Stimulated activated CD4-positive, alpha-beta T cell treated with anti-CD3 and anti-CD28 coated beads, Interleukin-4, amount 100 ng/mL, for 1 hour (primary cell): ENCODE measurements around the gene SULF2.

ENCODE experiments used
- DNase-seq: peaks from one replicate; pipeline ENCODE4 v3.0.0-alpha.2; 2020

The SULF2 gene

DNA sequence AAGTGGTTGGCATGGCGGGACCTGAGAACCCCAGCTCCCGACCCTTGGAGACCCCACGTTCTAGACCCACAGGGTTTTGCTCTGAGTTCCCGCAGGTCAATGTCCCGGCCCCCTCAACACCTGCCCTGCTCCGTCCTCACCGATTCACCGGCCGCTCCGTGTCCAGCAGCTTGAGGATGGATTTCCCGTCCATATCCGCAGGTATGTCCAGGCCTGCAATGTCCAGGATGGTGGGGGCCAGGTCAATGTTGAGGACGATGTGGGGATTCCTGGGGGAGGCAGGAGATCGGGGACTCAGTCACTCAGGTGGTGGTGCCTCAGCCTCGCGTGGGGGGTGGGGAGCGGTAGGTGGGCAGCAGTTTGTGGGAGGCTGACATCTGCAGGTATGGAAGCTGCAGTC is 106.7 kb downstream of the SULF2 start:
- no peak for DNase-seq

DNA sequence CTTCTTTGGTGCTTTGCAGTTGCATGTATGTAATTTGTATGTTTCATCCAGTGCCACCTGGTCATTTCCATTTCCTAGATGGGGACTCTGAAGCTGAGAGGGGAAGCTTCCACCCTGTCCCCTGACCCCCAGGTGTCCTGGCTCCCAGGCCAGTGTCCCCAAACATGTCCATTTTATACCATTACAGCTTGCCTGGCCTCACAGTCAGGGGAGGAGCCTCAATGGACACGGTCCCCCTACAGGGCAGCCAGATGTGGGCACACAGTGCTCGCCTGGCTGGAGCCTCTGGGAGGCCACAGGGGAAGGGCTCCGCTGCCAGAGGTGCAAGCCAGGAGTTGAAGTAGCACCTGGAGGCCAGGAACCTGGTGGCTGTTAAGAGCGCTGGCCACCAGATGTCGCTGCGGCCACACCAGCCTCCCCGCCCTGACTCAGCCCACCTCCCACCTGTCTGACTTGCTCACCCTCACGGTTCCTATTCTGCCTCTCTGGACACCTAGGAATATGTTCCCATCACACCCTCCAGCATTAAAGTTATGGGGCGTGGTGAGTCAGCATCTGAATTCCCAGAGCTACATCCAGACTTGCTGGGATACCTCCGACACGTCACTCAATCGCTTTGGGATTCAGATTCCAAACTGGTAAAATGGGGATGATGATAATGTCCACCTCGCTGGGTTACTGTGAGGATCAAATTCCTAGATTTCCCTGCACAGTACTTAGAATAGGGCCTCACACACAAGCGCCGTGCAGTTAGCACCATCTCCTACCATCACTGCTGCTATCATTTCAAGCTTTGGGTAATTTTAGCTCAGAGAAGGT is 107.4 kb downstream of the SULF2 start:
- peak; percentile 69 for DNase-seq

DNA sequence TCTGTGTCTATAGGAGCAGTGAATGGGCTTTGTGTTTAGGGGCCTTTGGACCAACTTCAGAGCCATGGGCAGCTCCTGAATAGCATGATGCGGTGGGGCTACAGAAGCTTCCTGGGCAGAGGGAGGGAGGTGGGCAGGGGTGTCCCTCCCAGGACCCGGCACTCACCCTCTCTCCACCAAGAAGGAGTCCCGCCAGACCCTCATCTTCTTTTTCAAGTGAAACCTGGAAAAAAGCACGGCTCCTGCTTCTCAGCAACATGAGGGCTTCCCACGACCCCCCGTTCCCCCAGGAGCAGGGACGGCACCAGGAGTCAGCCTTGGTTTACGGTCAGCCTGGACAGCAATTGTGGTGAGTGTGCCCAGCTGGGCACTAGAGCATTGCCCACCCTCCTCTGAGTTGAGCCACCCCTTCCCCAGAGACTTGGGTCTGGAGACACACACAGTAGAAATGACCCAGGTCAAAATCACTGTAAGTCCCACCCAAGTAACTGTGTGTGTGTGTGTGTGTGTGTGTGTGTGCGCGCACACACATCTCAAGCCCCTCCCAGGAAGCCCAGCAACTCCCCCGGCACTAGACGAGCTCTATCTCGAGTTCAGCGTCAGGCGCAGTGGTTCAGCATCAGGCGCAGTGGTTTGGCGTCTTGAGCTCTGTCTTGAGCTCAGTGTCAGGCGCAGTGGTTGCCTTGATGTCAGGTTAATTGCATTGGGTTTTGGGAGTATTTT is 108.2 kb downstream of the SULF2 start:
- DNase-seq, result no peak

DNA sequence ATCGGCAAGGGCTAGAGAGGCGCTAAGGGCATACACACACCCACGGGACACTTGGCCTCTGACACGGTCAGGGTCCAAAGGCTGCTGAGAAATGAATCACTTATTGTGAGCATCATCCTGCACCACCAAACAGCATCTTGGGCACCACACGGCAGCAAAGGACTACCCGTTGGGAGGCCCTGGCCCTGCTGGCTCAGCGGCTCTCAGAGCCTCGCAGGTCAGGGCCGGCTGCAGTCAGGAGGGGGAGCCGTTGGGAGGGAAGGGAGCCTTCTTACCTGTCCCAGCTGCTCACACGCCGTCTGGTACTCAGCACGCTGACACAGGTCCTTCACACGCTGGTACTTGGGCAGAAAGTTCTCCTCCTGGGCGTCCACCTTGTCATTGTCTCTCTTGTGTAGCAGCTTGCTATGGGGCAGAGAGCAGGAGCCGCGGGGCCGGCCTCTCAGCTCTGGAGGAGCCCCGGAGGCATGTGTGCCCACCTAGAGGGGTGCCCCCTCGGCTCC is 109.0 kb downstream of the SULF2 start:
- DNase-seq, result no peak

DNA sequence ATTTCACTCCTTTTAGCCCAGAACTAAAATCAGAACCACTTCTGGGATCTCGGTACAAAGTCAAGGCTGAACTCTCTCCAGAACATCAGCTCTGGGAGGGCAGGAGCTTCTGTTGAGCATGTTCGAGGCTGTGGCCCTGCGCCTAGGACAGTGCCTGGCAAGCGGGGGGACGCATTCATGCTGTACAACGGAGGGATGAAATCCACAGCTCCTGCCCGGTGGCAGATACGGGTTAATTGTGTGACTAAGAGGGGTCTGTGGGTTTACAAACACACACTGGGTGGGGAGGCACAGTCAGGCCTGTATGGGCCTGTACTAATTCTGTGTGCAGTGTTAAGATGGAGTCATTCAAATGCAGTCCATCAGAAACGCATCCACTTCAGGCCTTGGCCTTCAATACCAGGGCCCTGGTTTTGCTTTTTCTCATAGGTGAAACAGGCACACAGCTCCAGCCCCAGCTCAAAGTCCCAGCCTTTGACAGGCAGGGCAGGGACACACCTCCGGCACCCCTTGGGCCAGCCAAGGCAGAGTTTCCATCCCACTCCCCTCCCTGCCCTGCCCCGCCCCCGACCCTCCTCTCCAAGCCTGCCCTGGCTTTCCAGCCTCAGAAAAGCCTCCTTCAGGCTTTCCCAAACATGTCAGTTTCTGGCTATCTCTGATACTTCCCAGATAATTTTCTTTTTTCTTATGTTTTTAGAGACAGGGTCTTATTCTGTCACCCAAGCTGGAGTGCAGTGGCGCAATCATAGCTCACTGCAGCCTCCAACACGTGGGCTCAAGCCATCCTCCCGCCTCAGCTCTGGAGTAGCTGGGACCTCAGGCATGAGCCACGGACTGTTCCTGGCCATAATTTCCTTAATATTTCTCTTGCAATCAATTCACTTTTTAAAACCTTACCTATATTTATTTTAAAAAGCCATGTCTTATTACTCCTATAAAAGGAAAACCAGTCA is 109.8 kb downstream of the SULF2 start:
- no peak for DNase-seq

DNA sequence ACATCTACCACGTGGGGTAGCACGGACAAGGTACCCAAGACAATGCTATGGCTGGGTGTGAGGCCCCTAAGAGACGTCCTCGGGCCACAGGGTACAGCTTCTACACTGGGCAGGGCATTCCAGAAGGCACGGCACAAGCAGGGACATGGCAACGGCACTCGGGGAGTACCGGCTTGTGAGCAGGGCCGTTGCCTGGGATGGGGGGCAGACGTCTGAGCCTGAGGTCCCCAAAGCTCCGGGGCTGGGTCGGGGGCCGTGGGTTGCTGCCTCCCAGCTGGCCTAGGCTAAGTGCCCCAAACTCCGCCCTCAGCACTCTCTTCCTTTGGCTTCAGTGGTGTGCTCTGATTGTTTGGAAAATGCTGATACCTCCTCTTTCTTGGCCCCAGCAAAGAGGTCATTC is 110.6 kb downstream of the SULF2 start:
- no peak for DNase-seq

DNA sequence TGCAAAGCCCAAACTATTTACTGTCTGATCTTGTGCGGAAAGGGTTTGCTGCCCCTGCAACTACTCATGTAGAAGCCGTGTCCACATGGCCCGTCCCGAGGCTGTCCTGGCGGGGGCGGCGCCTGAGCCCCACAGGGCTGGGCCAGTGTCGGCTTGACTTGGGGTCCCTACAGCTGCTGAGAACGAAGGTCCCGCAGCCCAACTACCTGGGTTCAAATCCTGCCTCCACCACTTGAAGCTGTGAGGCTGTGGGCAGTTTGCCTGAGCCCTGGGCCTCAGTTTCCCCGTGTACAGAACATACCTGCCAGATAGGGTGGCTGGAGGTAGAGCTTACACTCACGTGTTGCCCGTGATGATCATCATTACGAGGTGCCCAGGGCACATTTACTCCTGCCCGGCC is 111.1 kb downstream of the SULF2 start:
- no peak for DNase-seq

DNA sequence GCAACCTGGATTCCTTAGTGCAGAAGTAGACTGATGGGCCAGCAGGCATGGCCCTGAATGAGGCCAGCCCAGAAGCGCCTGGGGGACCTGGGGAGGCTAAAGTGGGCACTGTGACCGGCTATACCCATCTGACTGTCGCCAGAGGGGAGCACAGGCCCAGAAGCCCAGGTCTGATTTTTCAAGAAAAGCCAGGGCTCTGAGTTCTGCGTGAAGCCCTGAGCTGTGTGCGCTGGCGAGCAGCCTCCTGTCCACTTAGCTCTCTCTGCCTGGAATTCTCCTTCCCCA is 111.7 kb downstream of the SULF2 start:
- DNase-seq, result no peak

DNA sequence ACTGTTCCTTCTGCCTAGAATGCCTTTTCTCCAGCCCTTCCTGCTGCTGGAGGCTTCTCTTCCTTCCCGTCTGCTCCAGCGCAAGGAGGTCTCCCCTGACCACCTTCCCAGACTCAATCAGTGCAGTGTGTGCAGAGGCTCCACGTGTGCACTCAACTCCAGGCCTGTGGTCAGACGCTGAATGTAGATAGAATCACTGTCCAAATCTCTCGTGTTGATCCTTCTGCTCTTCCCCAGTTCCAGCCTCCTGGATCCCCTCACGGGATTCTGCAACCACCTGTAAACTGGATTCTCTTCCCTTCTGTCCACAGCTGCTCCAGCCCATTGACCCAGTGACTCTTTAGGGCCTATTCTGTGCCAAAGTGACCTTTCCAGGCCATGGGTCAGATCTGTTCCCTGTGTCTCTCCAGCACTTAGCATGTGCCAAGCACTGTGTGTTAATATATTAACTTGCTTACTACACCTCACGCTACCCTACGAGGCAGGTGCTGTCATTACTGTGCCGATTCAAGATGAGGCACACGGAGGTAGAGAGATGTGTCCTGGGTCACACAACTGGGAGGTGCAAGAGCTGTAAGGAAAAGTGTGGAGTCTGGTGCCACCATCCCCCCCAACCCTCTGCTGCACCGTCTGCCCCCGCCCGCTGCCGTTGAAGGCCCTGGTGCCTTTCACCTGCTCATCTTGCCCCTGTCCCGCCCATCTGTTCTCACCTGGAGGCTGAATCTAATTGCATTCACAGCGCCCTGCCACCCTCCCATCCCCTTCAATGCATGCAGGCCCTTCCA is 112.2 kb downstream of the SULF2 start:
- no peak for DNase-seq

DNA sequence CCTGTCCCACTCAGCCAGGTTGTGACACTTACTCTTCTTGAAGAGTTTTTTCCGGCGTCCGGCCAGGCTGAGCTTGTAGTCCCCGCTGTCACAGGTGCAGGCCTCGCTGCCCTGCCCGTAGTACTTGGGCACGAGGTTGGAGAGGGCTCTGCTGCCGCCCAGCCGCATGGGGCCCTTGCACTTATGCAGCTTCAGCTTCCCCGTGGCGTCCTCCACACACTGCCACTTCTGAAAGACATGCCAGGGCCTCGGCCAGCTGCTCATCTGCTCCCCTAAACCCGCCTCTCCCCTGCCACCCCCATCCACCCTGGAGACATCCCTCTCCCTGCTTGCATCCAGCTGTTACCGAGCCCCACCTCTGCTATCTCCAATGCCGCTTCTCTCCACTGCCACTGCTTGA is 113.1 kb downstream of the SULF2 start:
- DNase-seq, result no peak

DNA sequence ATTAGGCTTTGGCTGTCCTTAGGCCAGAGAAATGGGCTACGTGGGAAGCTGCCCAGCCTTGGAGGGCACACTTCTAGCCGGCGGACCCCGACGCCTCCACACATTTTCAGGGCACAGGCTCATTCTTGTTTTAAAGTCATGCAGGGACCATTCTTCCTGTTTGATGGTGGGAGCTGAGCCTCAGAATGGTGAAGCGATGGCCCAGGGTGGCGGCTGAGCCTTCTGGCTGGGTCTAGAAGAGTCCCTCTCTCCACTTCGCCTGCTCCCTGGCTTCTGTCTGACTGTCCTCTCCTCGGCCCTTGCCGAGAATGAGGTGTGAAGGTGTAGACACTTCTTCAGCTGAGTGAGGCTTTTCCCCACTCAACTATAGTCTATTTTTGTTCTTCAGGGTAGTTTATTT is 114.4 kb downstream of the SULF2 start:
- DNase-seq, result no peak

DNA sequence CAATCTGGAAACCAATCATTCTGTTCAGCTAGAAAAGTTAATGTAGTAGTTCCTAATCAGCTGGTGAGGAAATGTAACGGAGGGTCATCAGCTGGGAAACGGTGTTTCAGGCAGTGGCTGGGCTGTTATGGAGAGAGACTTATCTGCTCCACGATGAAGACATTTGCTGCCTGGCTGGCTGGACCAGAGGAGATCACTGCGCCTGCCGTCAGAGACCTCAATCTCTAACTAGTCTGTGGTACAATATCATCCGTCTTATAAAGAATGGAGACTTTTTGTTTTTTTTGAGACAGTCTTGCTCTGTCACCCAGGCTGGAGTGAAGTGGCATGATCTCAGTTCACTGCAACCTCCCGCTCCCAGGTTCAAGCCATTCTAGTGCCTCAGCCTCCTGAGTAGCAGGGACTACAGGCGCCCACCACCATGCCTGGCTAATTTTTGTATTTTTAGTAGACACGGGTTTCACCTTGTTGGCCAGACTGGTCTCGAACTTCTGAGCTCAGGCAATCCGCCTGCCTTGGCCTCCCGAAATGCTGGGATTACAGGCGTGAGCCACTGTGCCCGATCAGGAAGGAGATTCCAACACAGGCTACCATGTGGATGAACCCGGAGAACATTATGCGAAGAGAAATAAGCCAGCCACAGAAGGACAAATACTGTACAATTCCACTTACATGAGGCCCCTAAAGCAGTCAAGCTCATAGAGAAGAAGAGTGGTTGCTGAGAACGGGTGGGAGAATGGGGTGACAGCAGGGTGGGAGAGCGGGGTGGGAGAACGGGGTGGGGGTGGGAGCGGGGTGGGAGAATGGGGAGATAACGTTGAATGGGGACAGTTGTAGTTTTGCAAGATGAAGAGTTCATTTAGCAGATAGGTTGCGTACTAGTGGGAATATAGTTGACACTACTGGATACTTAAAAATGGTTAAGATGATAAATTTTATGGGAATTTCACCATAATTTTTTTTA is 115.1 kb downstream of the SULF2 start:
- DNase-seq, result no peak

DNA sequence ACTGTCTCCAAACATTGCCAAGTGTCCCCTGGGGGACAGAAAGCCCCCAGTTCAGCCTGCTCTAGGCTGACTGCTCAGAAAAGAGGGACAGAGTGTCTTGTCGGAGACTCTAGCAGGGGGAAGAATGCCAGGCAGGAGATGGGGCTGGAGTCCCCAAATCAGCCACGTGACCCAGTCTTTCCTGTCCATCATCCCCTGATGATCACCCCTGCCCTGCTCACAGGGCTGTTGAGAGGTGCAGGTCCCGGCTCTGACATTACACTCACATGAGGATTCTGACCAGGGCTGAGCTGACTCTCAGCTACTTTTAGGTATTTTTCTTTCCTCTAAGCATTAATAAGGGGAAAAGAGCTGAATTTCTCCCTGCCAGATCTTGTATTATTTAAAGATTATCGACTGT is 115.8 kb downstream of the SULF2 start:
- no peak for DNase-seq

DNA sequence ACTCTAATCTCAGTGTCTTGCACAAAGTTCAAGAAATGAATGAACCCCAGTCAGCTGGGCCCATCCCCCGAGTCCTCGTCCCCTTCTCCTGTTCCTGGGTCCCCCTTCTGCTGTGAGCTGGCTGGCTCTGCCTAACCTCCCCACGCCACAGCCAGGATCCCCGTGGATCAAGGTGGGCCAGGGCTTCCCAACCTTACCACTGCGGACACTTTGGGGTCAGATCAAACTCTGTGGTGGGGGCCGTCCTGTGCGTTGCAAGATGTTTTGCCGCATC is 116.2 kb downstream of the SULF2 start:
- DNase-seq, result no peak

DNA sequence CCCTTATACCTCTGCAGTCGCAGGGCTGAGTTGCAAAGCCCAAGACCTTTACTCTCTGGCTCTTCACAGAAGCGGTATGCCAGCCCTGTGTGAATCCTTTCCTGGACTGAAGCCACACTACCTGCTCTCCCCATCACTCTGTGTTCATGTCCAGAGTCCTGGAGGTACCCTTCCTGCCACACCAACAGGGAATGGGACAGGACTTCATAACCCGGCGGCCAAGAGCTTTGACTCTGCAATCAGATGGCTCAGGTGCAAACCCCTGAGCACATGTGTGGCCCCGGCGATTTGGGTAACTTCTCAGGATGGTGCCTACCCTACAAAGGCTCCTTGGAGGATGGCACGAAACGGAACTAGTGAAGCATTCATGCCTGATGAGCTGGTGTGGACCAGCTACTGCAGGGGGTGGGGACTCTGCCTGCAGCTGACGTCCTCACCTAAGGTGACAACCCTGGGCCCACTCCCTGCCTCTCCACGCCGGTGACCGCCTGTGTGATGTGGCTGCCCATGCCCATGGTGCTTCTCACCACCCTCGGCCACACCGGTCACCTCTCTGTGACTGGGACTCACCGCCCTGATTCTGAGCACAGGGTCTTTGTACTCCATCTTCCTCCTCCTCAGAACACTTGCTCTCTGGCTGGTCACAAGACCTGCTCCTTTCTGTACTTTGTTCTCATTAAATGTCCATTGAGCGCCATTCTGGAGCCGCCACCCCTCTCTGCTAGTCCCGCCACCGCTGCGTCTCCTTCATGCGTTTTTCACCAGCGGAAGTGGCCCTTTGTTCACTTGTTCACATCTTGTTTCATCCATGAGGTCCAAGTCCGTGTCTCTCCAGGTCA is 116.7 kb downstream of the SULF2 start:
- no peak for DNase-seq

DNA sequence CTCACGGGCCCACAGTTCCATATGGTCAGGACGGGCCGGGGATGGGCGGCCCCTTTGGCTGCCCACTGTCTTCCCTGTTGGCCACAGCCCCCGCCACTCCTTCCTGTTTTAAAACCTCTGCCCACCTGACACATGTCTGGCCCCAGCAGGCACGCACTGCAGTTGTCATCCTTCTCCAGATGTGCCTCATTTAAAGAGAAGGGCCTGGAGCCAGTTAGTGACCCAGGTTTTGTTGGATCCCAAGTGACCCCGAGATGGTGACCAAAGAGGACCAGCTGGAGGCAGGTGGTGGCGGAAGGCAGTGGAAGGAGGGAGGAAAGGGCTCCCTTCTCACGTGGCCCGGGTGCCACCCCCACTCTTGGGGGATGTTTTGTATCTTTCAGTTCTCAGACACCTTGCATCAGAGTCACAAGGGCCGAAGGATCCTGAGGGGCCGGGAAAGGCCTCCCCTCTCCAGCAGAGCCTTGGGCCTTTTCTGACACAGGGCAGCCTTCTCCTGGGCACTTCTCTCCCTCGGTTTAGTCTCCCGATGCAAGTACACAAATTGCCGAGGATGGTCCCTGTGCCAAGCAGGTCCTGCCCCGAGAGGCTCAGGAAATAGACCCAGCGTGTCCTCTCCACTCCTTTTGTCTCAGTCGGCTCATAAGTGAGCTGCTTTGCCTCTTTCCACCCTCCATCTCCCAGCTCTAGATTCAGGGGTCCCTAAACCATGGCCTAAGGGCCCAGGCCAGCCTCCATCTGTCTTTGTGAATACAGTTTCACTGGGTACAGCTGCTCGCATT is 117.6 kb downstream of the SULF2 start:
- DNase-seq, result no peak

DNA sequence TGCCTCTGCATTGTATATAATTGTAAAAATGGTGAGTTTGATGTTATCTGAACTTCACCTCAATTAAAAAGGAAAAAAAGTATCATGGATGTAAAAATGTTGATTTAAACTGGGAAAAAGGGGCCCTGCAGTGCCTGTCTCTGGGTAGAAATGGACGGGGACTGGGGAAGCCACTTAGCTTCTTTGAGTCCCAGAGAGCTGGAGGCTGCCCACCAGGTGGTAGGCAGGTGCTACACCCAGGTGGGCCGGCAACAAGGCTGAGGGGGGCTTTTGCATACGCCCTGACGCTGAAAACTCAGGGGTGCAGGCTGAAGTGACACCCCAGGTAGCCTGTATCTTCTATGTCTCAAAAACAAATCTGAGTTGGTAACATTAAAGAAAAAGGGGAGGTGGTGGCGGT is 118.2 kb downstream of the SULF2 start:
- DNase-seq, result no peak

DNA sequence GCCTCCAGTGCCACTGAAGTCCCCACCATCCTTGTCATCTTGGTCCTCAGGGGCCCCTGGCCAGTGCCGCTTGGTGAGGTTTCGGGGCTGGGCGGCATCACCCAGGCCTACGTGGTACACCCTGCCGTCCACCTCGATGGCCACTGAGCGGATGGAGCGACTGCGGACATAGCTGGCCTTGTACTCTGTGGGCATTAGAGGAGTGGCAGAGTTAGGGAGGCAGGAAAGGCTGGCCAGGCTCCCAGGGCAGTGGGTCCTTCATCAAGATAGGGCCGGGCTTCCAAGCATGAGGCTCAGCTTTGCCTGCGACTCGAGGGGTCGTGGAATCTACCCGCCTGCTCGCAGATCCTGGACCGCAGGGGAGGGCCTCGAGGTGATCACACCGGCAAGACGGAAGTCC is 119.0 kb downstream of the SULF2 start:
- DNase-seq, result no peak

DNA sequence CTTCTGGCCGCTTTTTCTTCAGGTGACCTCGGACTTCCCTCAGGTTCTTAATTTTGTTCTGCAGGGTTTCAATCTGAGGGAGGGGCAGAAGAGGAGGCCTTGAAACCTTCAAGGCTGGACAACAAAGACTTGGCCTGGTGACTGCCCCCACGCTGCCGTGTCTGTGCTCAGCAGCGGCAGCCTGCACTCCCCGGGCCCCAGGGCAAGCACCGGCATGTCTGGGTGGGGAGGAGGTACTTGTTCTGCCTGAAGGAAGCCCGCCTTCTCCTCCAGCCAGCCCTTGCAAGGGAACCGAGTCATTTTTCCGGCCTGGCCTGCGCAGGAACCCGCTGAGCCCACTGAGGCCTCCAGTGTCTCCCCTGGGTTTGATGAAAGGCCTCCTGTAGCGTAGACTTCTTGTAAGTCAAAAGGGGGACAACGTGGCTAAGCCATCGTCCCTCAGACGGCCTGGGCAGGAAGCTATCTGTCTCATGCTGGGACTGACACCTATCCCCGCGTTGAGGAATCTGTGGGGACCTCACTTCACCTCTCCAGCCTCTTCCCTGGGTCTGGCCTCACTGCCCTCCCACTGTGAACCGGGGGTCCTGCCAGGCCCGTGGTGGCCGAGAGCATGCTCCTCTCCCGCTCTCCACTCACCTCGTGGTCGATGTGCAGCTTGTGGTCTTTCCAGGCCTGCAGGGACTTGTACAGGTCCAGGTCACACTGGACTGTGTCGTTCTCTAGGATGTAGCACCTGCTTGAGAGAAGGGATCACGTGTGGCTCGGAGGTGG is 119.9 kb downstream of the SULF2 start:
- no peak for DNase-seq
